ENCODE results near the gene OR5L2. TPM values are rescaled to one million over a fixed set of nuclear protein-coding genes. Genes with fewer than 3 reads are reported as not detected.
"Not testable (repeated sequence)": the region's sequence is repeated elsewhere in the genome, so short reads cannot be mapped to it uniquely, and the experiment has no call there.

Gene OR5L2
- not detected for total RNA-seq

- POLR2A ChIA-PET = no interaction called here
- CTCF ChIA-PET = no interaction called here
- ATAC-seq (no peak), DNase-seq (no peak)
- Mint-ChIP-seq H3K4me3 (no peak within 1 kb of the TSS), H3K9me3 (ENCODE audit: insufficient read depth) (peaks cover 9% of the 10 kb centered on the region), H3K27me3 (ENCODE audit: low read depth) (no peaks in the 10 kb centered on the region), H3K27ac (no peak within 1 kb of the TSS), H3K4me1 (ENCODE audit: low read depth) (no peaks in the 10 kb centered on the region), H3K36me3 (ENCODE audit: low read depth) (no peaks in the 10 kb centered on the region)
Measured at GRCh38 chr11:55826919-55827318, at the start of gene OR5L2. OR5L2 (plus strand) TSS chr11:55827219; CDS start chr11:55827219, 0 bp downstream.

GRCh38 chr11:55791606-55792005 is 35.4 kb upstream of the OR5L2 start:
- peaks cover 6% of the 10 kb centered on the region for H3K9me3 Mint-ChIP-seq (ENCODE audit: insufficient read depth)
- ChIA-PET POLR2A (no interaction called here), CTCF (no interaction called here)
- DNase-seq = no peak
- H3K4me3 Mint-ChIP-seq = no peak overlapping the region
- H3K27ac Mint-ChIP-seq = no peak overlapping the region
- H3K27me3 Mint-ChIP-seq (ENCODE audit: low read depth) = no peaks in the 10 kb centered on the region
- H3K36me3 Mint-ChIP-seq (ENCODE audit: low read depth) = no peaks in the 10 kb centered on the region
- no peak for ATAC-seq
- no peaks in the 10 kb centered on the region for H3K4me1 Mint-ChIP-seq (ENCODE audit: low read depth)

- Mint-ChIP-seq H3K4me1 (ENCODE audit: low read depth) (no peaks in the 10 kb centered on the region), H3K27me3 (ENCODE audit: low read depth) (no peaks in the 10 kb centered on the region), H3K4me3 (no peak overlapping the region), H3K27ac (no peak overlapping the region), H3K9me3 (ENCODE audit: insufficient read depth) (peaks cover 8% of the 10 kb centered on the region), H3K36me3 (ENCODE audit: low read depth) (no peaks in the 10 kb centered on the region)
- ATAC-seq (no peak), DNase-seq (no peak)
- POLR2A ChIA-PET = no interaction called here
- CTCF ChIA-PET = no interaction called here
Measured at GRCh38 chr11:55793321-55793720, 33.7 kb upstream of the OR5L2 start.

GRCh38 chr11:55795256-55795655 is 31.8 kb upstream of the OR5L2 start, which contains the start of gene OR5D14:
OR5D14 (plus strand) TSS chr11:55795556; CDS start chr11:55795556, 0 bp downstream.
- no peak within 1 kb of the TSS for H3K27ac Mint-ChIP-seq
- no peaks in the 10 kb centered on the region for H3K36me3 Mint-ChIP-seq (ENCODE audit: low read depth)
- H3K27me3 Mint-ChIP-seq (ENCODE audit: low read depth) = no peaks in the 10 kb centered on the region
- H3K4me1 Mint-ChIP-seq (ENCODE audit: low read depth) = no peaks in the 10 kb centered on the region
- ATAC-seq = no peak
- CTCF ChIA-PET = no interaction called here
- H3K9me3 Mint-ChIP-seq (ENCODE audit: insufficient read depth) = peaks cover 20% of the 10 kb centered on the region
- DNase-seq = no peak
- POLR2A ChIA-PET = no interaction called here
- H3K4me3 Mint-ChIP-seq = no peak within 1 kb of the TSS

- H3K4me1 Mint-ChIP-seq (ENCODE audit: low read depth) = no peaks in the 10 kb centered on the region
- ATAC-seq = no peak
- H3K27me3 Mint-ChIP-seq (ENCODE audit: low read depth) = no peaks in the 10 kb centered on the region
- no peaks in the 10 kb centered on the region for H3K36me3 Mint-ChIP-seq (ENCODE audit: low read depth)
- CTCF ChIA-PET = no interaction called here
- H3K4me3 Mint-ChIP-seq = no peak overlapping the region
- no peak overlapping the region for H3K27ac Mint-ChIP-seq
- POLR2A ChIA-PET = interaction anchor here (0.6 kb wide), 1 partner anchor 106 kb away, joined by 3 read pairs; no protein-coding TSS in a partner anchor
- no peak for DNase-seq
- H3K9me3 Mint-ChIP-seq (ENCODE audit: insufficient read depth) = peaks cover 25% of the 10 kb centered on the region
Measured at GRCh38 chr11:55806248-55806647, 20.8 kb upstream of the OR5L2 start.

GRCh38 chr11:55811067-55811466 is 16.0 kb upstream of the OR5L2 start, which contains the start of gene OR5L1:
OR5L1 (plus strand) TSS chr11:55811367; CDS start chr11:55811467, 100 bp downstream.
- Mint-ChIP-seq H3K27me3 (ENCODE audit: low read depth) (no peaks in the 10 kb centered on the region), H3K4me3 (no peak within 1 kb of the TSS), H3K4me1 (ENCODE audit: low read depth) (no peaks in the 10 kb centered on the region), H3K27ac (no peak within 1 kb of the TSS), H3K9me3 (ENCODE audit: insufficient read depth) (peaks cover 14% of the 10 kb centered on the region), H3K36me3 (ENCODE audit: low read depth) (no peaks in the 10 kb centered on the region)
- ATAC-seq = no peak
- no peak for DNase-seq
- ChIA-PET POLR2A (no interaction called here), CTCF (no interaction called here)

GRCh38 chr11:55819330-55819729 is 7.7 kb upstream of the OR5L2 start, which contains the start of gene OR5D18:
OR5D18 (plus strand) TSS chr11:55819630; CDS start chr11:55819630, 0 bp downstream.
- Mint-ChIP-seq H3K4me3 (no peak within 1 kb of the TSS), H3K27me3 (ENCODE audit: low read depth) (no peaks in the 10 kb centered on the region), H3K36me3 (ENCODE audit: low read depth) (no peaks in the 10 kb centered on the region), H3K27ac (no peak within 1 kb of the TSS), H3K4me1 (ENCODE audit: low read depth) (no peaks in the 10 kb centered on the region), H3K9me3 (ENCODE audit: insufficient read depth) (peaks cover 38% of the 10 kb centered on the region)
- DNase-seq (no peak), ATAC-seq (no peak)
- ChIA-PET POLR2A (no interaction called here), CTCF (no interaction called here)

GRCh38 chr11:55838452-55838851 is 11.4 kb downstream of the OR5L2 start, which contains the start of gene OR5D16:
OR5D16 (plus strand) TSS chr11:55838752; CDS start chr11:55838752, 0 bp downstream.
- ChIA-PET POLR2A (no interaction called here), CTCF (no interaction called here)
- no peak for ATAC-seq
- peaks cover 27% of the 10 kb centered on the region for H3K9me3 Mint-ChIP-seq (ENCODE audit: insufficient read depth)
- H3K36me3 Mint-ChIP-seq (ENCODE audit: low read depth) = no peaks in the 10 kb centered on the region
- H3K27me3 Mint-ChIP-seq (ENCODE audit: low read depth) = no peaks in the 10 kb centered on the region
- no peaks in the 10 kb centered on the region for H3K4me1 Mint-ChIP-seq (ENCODE audit: low read depth)
- no peak for DNase-seq
- H3K27ac Mint-ChIP-seq = no peak within 1 kb of the TSS
- H3K4me3 Mint-ChIP-seq = no peak within 1 kb of the TSS

GRCh38 chr11:55847453-55847852 is 20.4 kb downstream of the OR5L2 start:
- no peaks in the 10 kb centered on the region for H3K27me3 Mint-ChIP-seq (ENCODE audit: low read depth)
- ATAC-seq (no peak), DNase-seq (no peak)
- H3K27ac Mint-ChIP-seq = no peak overlapping the region
- H3K36me3 Mint-ChIP-seq (ENCODE audit: low read depth) = no peaks in the 10 kb centered on the region
- ChIA-PET CTCF (no interaction called here), POLR2A (no interaction called here)
- H3K9me3 Mint-ChIP-seq (ENCODE audit: insufficient read depth) = peaks cover 23% of the 10 kb centered on the region
- H3K4me1 Mint-ChIP-seq (ENCODE audit: low read depth) = no peaks in the 10 kb centered on the region
- H3K4me3 Mint-ChIP-seq = no peak overlapping the region

GRCh38 chr11:55849037-55849436 is 22.0 kb downstream of the OR5L2 start:
- H3K9me3 Mint-ChIP-seq (ENCODE audit: insufficient read depth) = peaks cover 23% of the 10 kb centered on the region
- H3K4me3 Mint-ChIP-seq = no peak overlapping the region
- H3K27me3 Mint-ChIP-seq (ENCODE audit: low read depth) = no peaks in the 10 kb centered on the region
- no peaks in the 10 kb centered on the region for H3K4me1 Mint-ChIP-seq (ENCODE audit: low read depth)
- no peak for ATAC-seq
- no peaks in the 10 kb centered on the region for H3K36me3 Mint-ChIP-seq (ENCODE audit: low read depth)
- ChIA-PET POLR2A (no interaction called here), CTCF (no interaction called here)
- H3K27ac Mint-ChIP-seq = no peak overlapping the region
- no peak for DNase-seq

GRCh38 chr11:55852141-55852540 is 25.1 kb downstream of the OR5L2 start:
- H3K36me3 Mint-ChIP-seq (ENCODE audit: low read depth) = no peaks in the 10 kb centered on the region
- no peaks in the 10 kb centered on the region for H3K27me3 Mint-ChIP-seq (ENCODE audit: low read depth)
- no peak overlapping the region for H3K27ac Mint-ChIP-seq
- H3K4me3 Mint-ChIP-seq = no peak overlapping the region
- ATAC-seq = no peak
- ChIA-PET POLR2A (no interaction called here), CTCF (no interaction called here)
- no peaks in the 10 kb centered on the region for H3K4me1 Mint-ChIP-seq (ENCODE audit: low read depth)
- no peak for DNase-seq
- peaks cover 3% of the 10 kb centered on the region for H3K9me3 Mint-ChIP-seq (ENCODE audit: insufficient read depth)

- ATAC-seq (no peak), DNase-seq (no peak)
- ChIA-PET CTCF (no interaction called here), POLR2A (no interaction called here)
- Mint-ChIP-seq H3K4me1 (ENCODE audit: low read depth) (no peaks in the 10 kb centered on the region), H3K27me3 (ENCODE audit: low read depth) (no peaks in the 10 kb centered on the region), H3K9me3 (ENCODE audit: insufficient read depth) (peaks cover 18% of the 10 kb centered on the region), H3K4me3 (no peak overlapping the region), H3K36me3 (ENCODE audit: low read depth) (no peaks in the 10 kb centered on the region), H3K27ac (no peak overlapping the region)
Measured at GRCh38 chr11:55854704-55855103, 27.7 kb downstream of the OR5L2 start.

- H3K4me1 Mint-ChIP-seq (ENCODE audit: low read depth); H3K27me3 Mint-ChIP-seq (ENCODE audit: low read depth); H3K27ac Mint-ChIP-seq; H3K36me3 Mint-ChIP-seq (ENCODE audit: low read depth); POLR2A ChIA-PET; H3K4me3 Mint-ChIP-seq; CTCF ChIA-PET; DNase-seq; ATAC-seq: not testable (repeated sequence)
- H3K9me3 Mint-ChIP-seq (ENCODE audit: insufficient read depth) = peaks cover 13% of the 10 kb centered on the region
Measured at GRCh38 chr11:55867354-55867753, 40.3 kb downstream of the OR5L2 start.

Measured in activated CD8-positive, alpha-beta T cell treated with anti-CD3 and anti-CD28 coated beads, Interleukin-2, amount 10 ng/mL, durations not matched to agents 7 days and 5 days (primary cell).